ENCODE measurements around the gene RIOX2.

Gene RIOX2

GRCh38 chr3:97901313-97902248, 70.7 kb downstream of the RIOX2 start:
- no peak for DNase-seq

DNA sequence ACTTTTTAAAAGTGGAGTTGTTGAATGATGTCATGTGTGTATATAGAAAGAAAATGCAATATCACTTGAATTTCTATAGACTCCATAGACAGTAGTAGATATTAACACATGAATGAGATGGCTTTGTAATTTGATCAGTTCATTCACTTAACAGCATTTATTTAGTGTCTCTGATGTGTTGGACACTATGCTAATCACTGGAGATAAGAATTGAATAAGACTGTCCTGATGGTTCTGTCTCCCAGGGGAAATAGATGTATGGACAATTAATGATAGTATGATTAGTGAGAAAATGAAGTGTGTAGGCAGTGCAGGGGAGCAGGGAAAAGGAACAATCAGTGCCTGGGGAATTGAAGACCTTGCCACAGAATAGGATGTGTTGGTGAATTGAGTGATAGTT, 72.9 kb downstream of the RIOX2 start:
- no peak for DNase-seq

DNA sequence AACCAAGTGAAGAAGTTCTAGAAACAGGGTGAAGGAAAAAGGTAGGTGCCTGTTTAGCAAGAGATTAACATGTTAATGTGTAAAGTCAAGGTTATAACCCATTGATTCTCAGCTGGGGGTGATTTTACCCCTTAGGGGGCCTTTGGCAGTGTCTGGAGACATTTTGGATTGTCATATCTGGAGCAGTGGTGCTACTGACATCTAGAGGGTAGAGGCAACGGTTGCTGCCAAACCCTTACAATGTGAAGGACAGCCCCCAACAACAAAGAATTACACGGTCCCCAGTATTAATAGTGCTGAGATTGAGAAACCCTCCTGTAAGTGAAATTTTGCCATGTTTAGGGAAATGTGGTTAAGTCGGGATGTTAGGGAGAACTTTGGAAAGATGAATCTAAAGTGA, 75.7 kb downstream of the RIOX2 start:
- DNase-seq: no peak

DNA sequence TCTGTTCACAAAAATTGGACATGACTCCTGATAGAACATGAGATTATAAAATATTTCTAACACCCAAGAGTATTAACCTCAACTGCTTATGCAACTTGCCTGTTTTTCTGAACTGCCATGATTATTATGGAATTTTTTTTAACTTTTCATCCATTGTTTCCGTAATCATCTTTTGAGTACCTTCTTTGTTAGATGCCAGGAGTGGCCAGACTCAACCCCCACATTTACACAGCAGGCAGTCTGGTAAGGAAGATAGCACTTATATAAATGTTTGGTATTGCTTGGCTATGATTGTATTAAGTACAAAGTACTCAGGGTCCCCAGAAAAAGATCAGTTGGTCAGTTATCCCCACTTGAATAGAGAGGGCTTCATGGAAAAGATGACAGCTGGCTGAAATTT, 76.1 kb downstream of the RIOX2 start:
- DNase-seq: no peak

GRCh38 chr3:97895216-97895615, 77.0 kb downstream of the RIOX2 start:
- DNase-seq: no peak

GRCh38 chr3:97892852-97893251, 79.4 kb downstream of the RIOX2 start:
- no peak for DNase-seq

All from SHP77 (cell line).